Astrocyte (in vitro differentiated cells and primary cell): ENCODE data around the gene PCBP3. TPM values are rescaled to one million over a fixed set of nuclear protein-coding genes. Genes with fewer than 3 reads are reported as not detected.
A peak's percentile ranks its signal among the peaks of the same experiment; 100 is the strongest.

Experiments
- DNase-seq: peaks from one replicate; pipeline ENCODE4 v3.0.0-alpha.2; 2010; ENCODE audit warnings: low read depth
- FAIRE-seq: peaks from 2 replicates; lab custom pipeline; 2011; peaks lifted over from hg19 to GRCh38; lab: Jason Lieb, UNC
- H2AFZ ChIP-seq: 2 replicates; pipeline ENCODE4 v1.6.0; 2012; ENCODE audit warnings: low read depth, low read length, inconsistent platforms
- H3K27ac ChIP-seq: 2 replicates; pipeline ENCODE4 v1.5.1; 2011; ENCODE audit warnings: low read depth, low read length, inconsistent platforms
- H3K27me3 ChIP-seq: 2 replicates; pipeline ENCODE4 v1.6.0; 2011; ENCODE audit warnings: low read length, inconsistent platforms; ENCODE audit not compliant: insufficient read depth
- H3K36me3 ChIP-seq: 2 replicates; pipeline ENCODE4 v1.5.1; 2011; ENCODE audit warnings: low read length, inconsistent platforms; ENCODE audit not compliant: insufficient read depth
- H3K4me1 ChIP-seq: 2 replicates; pipeline ENCODE4 v1.5.1; 2011; ENCODE audit warnings: low read length, inconsistent platforms; ENCODE audit not compliant: insufficient read depth
- H3K4me2 ChIP-seq: 2 replicates; pipeline ENCODE4 v1.6.0; 2012; ENCODE audit warnings: low read length, inconsistent platforms
- H3K4me3 ChIP-seq: 2 replicates; pipeline ENCODE4 v1.5.1; 2011; ENCODE audit warnings: low read depth, mild to moderate bottlenecking, low read length, inconsistent platforms; ENCODE audit not compliant: insufficient read depth
- H3K79me2 ChIP-seq: 2 replicates; pipeline ENCODE4 v1.6.0; 2012; ENCODE audit warnings: mild to moderate bottlenecking, low read length, inconsistent platforms; ENCODE audit not compliant: insufficient read depth
- H3K9ac ChIP-seq: 2 replicates; pipeline ENCODE4 v1.6.0; 2012; ENCODE audit warnings: mild to moderate bottlenecking, low read length, inconsistent platforms
- H3K9me3 ChIP-seq: 2 replicates; pipeline ENCODE4 v1.5.1; 2012; ENCODE audit warnings: low read depth, mild to moderate bottlenecking, low read length, inconsistent platforms; ENCODE audit not compliant: insufficient read depth
- H4K20me1 ChIP-seq: 2 replicates; pipeline ENCODE4 v1.6.0; 2012; ENCODE audit warnings: low read length, inconsistent platforms; ENCODE audit not compliant: insufficient read depth
- H3K27ac Mint-ChIP-seq: one replicate; pipeline ENCODE4 v1.8.0; 2021; ENCODE audit warnings: mild to moderate bottlenecking, mixed read lengths; ENCODE audit not compliant: unreplicated experiment
- H3K27me3 Mint-ChIP-seq: one replicate; pipeline ENCODE4 v1.8.0; 2021; ENCODE audit warnings: low read depth, mixed read lengths; ENCODE audit not compliant: unreplicated experiment
- H3K36me3 Mint-ChIP-seq: one replicate; pipeline ENCODE4 v1.8.0; 2021; ENCODE audit warnings: low read depth, mixed read lengths; ENCODE audit not compliant: unreplicated experiment
- H3K4me1 Mint-ChIP-seq: one replicate; pipeline ENCODE4 v1.8.0; 2021; ENCODE audit warnings: low read depth, mixed read lengths; ENCODE audit not compliant: unreplicated experiment
- H3K4me3 Mint-ChIP-seq: one replicate; pipeline ENCODE4 v1.8.0; 2021; ENCODE audit warnings: mild to moderate bottlenecking, moderate library complexity, mixed read lengths; ENCODE audit not compliant: unreplicated experiment
- H3K9me3 Mint-ChIP-seq: one replicate; pipeline ENCODE4 v1.8.0; 2021; ENCODE audit warnings: mild to moderate bottlenecking, mixed read lengths; ENCODE audit not compliant: unreplicated experiment
- CTCF ChIP-seq: IDR thresholded peaks from 2 replicates; pipeline ENCODE4 v1.5.1; 2011; ENCODE audit warnings: low read depth, mild to moderate bottlenecking, inconsistent platforms, low read length, moderate library complexity; ENCODE audit not compliant: insufficient read depth
- EZH2 ChIP-seq: IDR thresholded peaks from 2 replicates; pipeline ENCODE4 v1.6.1; 2012; ENCODE audit warnings: mild to moderate bottlenecking, low read length, inconsistent platforms; ENCODE audit not compliant: insufficient read depth
- total RNA-seq: library from RNA; stranded (reverse); gene quantifications from 2 replicates; pipeline ENCODE4 v1.2.1, GENCODE V29; 2021

The PCBP3 gene
- total RNA-seq, 1 donor from 2014 or later: 1.8 TPM

DNA sequence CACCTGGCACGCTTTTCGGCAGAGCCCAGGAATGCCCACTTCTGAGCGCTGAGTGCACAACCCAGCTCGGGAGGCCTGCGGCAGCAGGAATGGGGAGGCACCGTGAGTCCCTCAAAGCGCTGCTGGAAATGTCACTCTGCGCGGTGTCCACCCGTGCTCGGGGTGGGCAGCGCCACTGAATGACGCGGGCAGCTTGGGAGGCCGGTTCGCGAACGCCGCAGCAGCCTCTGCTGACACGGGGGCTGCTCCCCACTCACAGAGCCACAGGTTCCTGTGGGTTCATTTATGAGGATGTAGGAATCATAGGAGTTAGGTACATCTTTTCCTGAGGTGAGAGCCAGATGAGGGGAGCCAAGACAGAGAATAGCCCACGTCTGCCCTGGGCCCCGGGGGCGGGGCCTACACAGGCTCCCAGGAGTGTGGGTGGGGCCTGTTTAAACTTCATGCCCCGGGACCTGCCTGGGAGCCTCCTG, 191.3 kb downstream of the PCBP3 start:
- no peak for FAIRE-seq
- H3K4me2 ChIP-seq: no peak overlapping the region
- no peak for DNase-seq
- H3K9ac ChIP-seq: no peak overlapping the region
- no peak overlapping the region for H2AFZ ChIP-seq
- no peaks in the 10 kb centered on the region for H3K27me3 ChIP-seq
- H3K36me3 ChIP-seq: no peaks in the 10 kb centered on the region
- H3K9me3 ChIP-seq: no peaks in the 10 kb centered on the region
- Mint-ChIP-seq H3K36me3 (peaks cover 8% of the 10 kb centered on the region), H3K27me3 (peaks cover 10% of the 10 kb centered on the region), H3K4me1 (peaks cover 3% of the 10 kb centered on the region), H3K9me3 (peaks cover 3% of the 10 kb centered on the region), H3K4me3 (no peak overlapping the region), H3K27ac (no peak overlapping the region)
- TF ChIP-seq EZH2: no peak
- TF ChIP-seq CTCF: no peak
- H4K20me1 ChIP-seq: no peaks in the 10 kb centered on the region
- no peaks in the 10 kb centered on the region for H3K79me2 ChIP-seq
- no peak overlapping the region for H3K4me3 ChIP-seq
- peaks cover 6% of the 10 kb centered on the region for H3K4me1 ChIP-seq
- no peak overlapping the region for H3K27ac ChIP-seq

DNA sequence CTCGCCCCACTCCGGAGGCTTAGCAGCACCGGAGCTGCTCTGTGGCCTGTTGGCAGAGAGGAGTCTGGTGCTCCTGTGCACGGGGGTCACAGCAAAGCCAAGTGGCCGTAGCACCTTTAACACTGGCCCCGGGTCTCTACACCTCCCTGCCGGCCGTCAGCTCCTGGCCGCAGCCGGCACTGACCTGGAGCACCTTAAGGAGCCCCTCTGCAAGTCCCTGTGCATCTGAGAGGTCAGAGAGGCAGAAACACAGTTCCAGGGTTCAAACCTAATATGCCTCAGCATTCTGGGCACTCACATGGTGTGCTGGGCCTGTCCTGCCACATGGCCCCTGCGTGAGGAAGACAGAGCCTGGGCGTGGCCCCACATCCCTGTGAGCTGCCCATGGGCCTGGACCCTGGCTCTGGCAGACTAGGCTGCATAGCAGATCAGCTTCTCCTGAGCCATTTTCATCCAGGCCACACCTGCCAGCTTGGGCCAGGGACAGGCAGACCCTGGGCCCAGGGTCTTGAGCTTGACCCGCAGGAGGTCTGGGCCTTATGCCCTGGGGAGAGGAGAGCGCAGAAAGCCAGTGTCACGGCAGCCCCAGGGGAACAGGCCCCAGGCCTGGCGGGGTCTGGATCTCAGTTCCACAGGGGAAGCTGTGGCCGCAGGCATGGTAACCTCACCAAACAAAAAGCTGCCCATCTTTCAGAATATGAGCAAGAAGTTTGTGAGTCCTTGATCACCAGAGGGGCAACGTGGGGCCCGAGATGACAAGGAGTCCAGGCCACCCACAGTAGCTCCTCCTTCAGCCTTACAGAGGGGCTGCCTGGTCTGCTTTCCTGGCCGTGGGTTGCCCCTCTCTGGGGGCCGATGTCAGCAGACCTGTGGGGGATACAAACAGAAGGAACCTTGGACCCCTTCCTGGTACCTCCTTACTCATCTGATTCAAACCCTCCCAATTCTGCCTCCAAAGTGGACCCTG, 192.1 kb downstream of the PCBP3 start:
- Histone ChIP-seq H3K4me2 (no peak overlapping the region), H3K27ac (no peak overlapping the region), H4K20me1 (no peaks in the 10 kb centered on the region), H3K27me3 (no peaks in the 10 kb centered on the region), H3K4me3 (no peak overlapping the region), H3K36me3 (no peaks in the 10 kb centered on the region), H3K9ac (no peak overlapping the region), H3K9me3 (no peaks in the 10 kb centered on the region), H3K4me1 (peaks cover 6% of the 10 kb centered on the region), H3K79me2 (no peaks in the 10 kb centered on the region), H2AFZ (no peak overlapping the region)
- Mint-ChIP-seq H3K27ac (no peak overlapping the region), H3K4me3 (no peak overlapping the region), H3K36me3 (peaks cover 8% of the 10 kb centered on the region), H3K4me1 (peaks cover 3% of the 10 kb centered on the region), H3K9me3 (peaks cover 3% of the 10 kb centered on the region), H3K27me3 (peaks cover 5% of the 10 kb centered on the region)
- DNase-seq (no peak), FAIRE-seq (no peak)
- TF ChIP-seq EZH2 (no peak), CTCF (no peak)

DNA sequence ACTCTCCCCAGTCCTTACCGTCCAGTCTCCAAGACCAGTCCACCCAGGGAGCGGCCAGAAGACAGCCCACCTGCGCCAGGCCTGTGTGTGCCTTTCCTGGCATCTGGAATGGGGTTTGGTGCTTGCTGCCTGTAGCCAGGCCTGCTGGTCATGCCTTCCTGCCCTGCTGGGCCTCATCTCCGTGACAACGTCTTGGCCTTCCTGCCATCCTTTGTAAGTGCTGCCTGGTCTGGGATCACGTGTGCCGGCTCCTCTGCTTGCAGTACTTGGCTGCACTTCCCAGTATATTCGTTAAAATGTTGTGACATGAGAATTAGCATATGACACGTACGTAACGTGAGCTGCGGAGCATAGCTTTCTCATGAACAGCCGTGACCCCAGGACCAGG, 192.7 kb downstream of the PCBP3 start:
- Histone ChIP-seq H3K36me3 (no peaks in the 10 kb centered on the region), H3K9me3 (peaks cover 5% of the 10 kb centered on the region), H3K4me2 (no peak overlapping the region), H3K27ac (no peak overlapping the region), H3K27me3 (no peaks in the 10 kb centered on the region), H4K20me1 (no peaks in the 10 kb centered on the region), H3K4me1 (peaks cover 6% of the 10 kb centered on the region), H3K79me2 (no peaks in the 10 kb centered on the region), H3K9ac (no peak overlapping the region), H2AFZ (no peak overlapping the region), H3K4me3 (no peak overlapping the region)
- FAIRE-seq (no peak), DNase-seq (peak; percentile 12)
- peaks cover 11% of the 10 kb centered on the region for H3K36me3 Mint-ChIP-seq
- peaks cover 5% of the 10 kb centered on the region for H3K27me3 Mint-ChIP-seq
- no peak overlapping the region for H3K27ac Mint-ChIP-seq
- H3K4me1 Mint-ChIP-seq: peaks cover 3% of the 10 kb centered on the region
- H3K9me3 Mint-ChIP-seq: peaks cover 5% of the 10 kb centered on the region
- TF ChIP-seq CTCF (no peak), EZH2 (no peak)
- no peak overlapping the region for H3K4me3 Mint-ChIP-seq
